ENCODE measurements around the gene FSTL5. TPM values are rescaled to one million over a fixed set of nuclear protein-coding genes. Genes with fewer than 3 reads are reported as not detected.

Gene FSTL5
- total and polyA plus RNA-seq, 9 of the 15 experiments (the other 6 are each of a cell fraction or from before 2014, with no cell fraction given): 0.09 to 3.1 (median 0.50) TPM; not detected in 1

DNA sequence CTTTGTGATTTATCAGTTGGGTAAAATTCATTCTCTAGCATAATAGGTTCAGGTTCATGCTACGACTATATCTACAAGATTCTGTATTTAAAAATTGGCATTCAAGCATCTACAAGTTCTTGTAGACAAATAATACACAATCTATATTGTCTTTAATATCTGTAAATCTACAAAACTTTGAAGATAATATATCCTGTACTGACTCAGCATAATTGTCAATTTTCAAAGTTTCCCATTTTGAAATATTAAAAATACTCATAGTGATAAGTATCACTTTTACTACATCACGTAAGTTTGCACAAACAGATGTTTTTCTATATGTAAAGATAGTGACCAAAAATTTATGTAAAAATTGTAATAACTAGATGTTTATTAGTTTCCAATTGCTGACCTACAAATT, 360.6 kb downstream of the FSTL5 start:
- Histone ChIP-seq H3K4me1 (replicated peaks in 1 of 2; ENCODE audit: control insufficient read depth in 2 of 2, insufficient read depth in 2 of 2, low read length in 2 of 2) (no peaks in the 10 kb centered on the region), H3K27ac (ENCODE audit: extremely low read depth, low read depth, low read length) (no peak overlapping the region), H3K4me3 (no peak overlapping the region), H3K9me1 (ENCODE audit: control insufficient read depth, insufficient read depth, low read length) (no peaks in the 10 kb centered on the region), H3K9me3 (replicated peaks; ENCODE audit: control insufficient read depth, insufficient read depth, low read depth, low read length) (no peaks in the 10 kb centered on the region), H4K20me1 (replicated peaks; ENCODE audit: control insufficient read depth, insufficient read depth, low read length) (no peaks in the 10 kb centered on the region), H3K79me2 (ENCODE audit: control insufficient read depth, insufficient read depth, low read length) (no peaks in the 10 kb centered on the region), H2AFZ (ENCODE audit: low read depth, low read length) (no peak overlapping the region), H3K36me3 (ENCODE audit: control insufficient read depth, insufficient read depth, low read length) (no peaks in the 10 kb centered on the region), H3K4me2 (ENCODE audit: insufficient read depth, low read length) (no peak overlapping the region), H3K27me3 (ENCODE audit: control insufficient read depth in 2 of 2, insufficient read depth in 2 of 2, low read length in 2 of 2) (no peaks in the 10 kb centered on the region), H3K9ac (ENCODE audit: insufficient read depth in 1 of 2, low read depth in 2 of 2, low read length in 2 of 2) (no peak overlapping the region)
- TF ChIP-seq ZSCAN29 (IDR thresholded peaks at IDR 0.05): no peak
- no peak for FAIRE-seq
- ATAC-seq: no peak
- in situ Hi-C loops (cut with MboI) (no loop called here), intact Hi-C loops (cut with micrococcal nuclease) (no loop called here)
- CTCF ChIA-PET (ENCODE audit: low intra/inter-chr PET ratio): no interaction called here
- no TSS peak for BruUV-seq (replicated peaks)
- DNase-seq (ENCODE audit: extremely low read depth in 1 of 4, low spot score in 3 of 4): no peak
- POLR2A ChIA-PET: no interaction called here
- 0% methylated on average over 2 of the region's 2 CpGs for WGBS (ENCODE audit: insufficient coverage, low coverage, missing lambda C conversion rate)

- no TSS peak for BruUV-seq (replicated peaks)
- H3K79me2 ChIP-seq (ENCODE audit: control insufficient read depth, insufficient read depth, low read length): no peaks in the 10 kb centered on the region
- H3K4me2 ChIP-seq (ENCODE audit: insufficient read depth, low read length): no peak overlapping the region
- no peaks in the 10 kb centered on the region for H3K9me3 ChIP-seq (replicated peaks; ENCODE audit: control insufficient read depth, insufficient read depth, low read depth, low read length)
- no peak overlapping the region for H3K27ac ChIP-seq (ENCODE audit: extremely low read depth, low read depth, low read length)
- H3K4me3 ChIP-seq: no peak overlapping the region
- POLR2A ChIA-PET: no interaction called here
- TF ChIP-seq ZNF444 (CRISPR knock-in tag; IDR thresholded peaks at IDR 0.05) (no peak), RBM17 (IDR thresholded peaks at IDR 0.05; ENCODE audit: borderline replicate concordance, low read depth, low read length) (no peak), HMG20A (CRISPR knock-in tag; conservative IDR thresholded peaks at IDR 0.05) (no peak), FOXK1 (CRISPR knock-in tag; IDR thresholded peaks at IDR 0.05; ENCODE audit: borderline replicate concordance) (no peak), ZNF766 (CRISPR knock-in tag; conservative IDR thresholded peaks at IDR 0.05) (no peak), ZFP30 (CRISPR knock-in tag; IDR thresholded peaks at IDR 0.05; ENCODE audit: borderline replicate concordance) (no peak)
- TF ChIP-seq, protein P1, sequence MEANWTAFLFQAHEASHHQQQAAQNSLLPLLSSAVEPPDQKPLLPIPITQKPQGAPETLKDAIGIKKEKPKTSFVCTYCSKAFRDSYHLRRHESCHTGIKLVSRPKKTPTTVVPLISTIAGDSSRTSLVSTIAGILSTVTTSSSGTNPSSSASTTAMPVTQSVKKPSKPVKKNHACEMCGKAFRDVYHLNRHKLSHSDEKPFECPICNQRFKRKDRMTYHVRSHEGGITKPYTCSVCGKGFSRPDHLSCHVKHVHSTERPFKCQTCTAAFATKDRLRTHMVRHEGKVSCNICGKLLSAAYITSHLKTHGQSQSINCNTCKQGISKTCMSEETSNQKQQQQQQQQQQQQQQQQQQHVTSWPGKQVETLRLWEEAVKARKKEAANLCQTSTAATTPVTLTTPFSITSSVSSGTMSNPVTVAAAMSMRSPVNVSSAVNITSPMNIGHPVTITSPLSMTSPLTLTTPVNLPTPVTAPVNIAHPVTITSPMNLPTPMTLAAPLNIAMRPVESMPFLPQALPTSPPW (CRISPR knock-in tag; IDR thresholded peaks at IDR 0.05): no peak
- in situ Hi-C loops (cut with MboI): no loop called here
- ATAC-seq (no peak), FAIRE-seq (no peak), DNase-seq (ENCODE audit: extremely low read depth in 1 of 4, low spot score in 3 of 4) (no peak)
- intact Hi-C loops (cut with micrococcal nuclease): no loop called here
- 0% methylated on average over 2 of the region's 3 CpGs for WGBS (ENCODE audit: insufficient coverage, low coverage, missing lambda C conversion rate)
- H2AFZ ChIP-seq (ENCODE audit: low read depth, low read length): no peak overlapping the region
- no peak overlapping the region for H3K9ac ChIP-seq (ENCODE audit: insufficient read depth in 1 of 2, low read depth in 2 of 2, low read length in 2 of 2)
- no peaks in the 10 kb centered on the region for H3K27me3 ChIP-seq (ENCODE audit: control insufficient read depth in 2 of 2, insufficient read depth in 2 of 2, low read length in 2 of 2)
- H3K9me1 ChIP-seq (ENCODE audit: control insufficient read depth, insufficient read depth, low read length): no peaks in the 10 kb centered on the region
- CTCF ChIA-PET (ENCODE audit: low intra/inter-chr PET ratio): no interaction called here
- no peaks in the 10 kb centered on the region for H3K4me1 ChIP-seq (replicated peaks in 1 of 2; ENCODE audit: control insufficient read depth in 2 of 2, insufficient read depth in 2 of 2, low read length in 2 of 2)
- H4K20me1 ChIP-seq (replicated peaks; ENCODE audit: control insufficient read depth, insufficient read depth, low read length): no peaks in the 10 kb centered on the region
- H3K36me3 ChIP-seq (ENCODE audit: control insufficient read depth, insufficient read depth, low read length): no peaks in the 10 kb centered on the region
Measured at GRCh38 chr4:161799710-161800109, 364.1 kb downstream of the FSTL5 start.
